Adipocyte (in vitro differentiated cells): ENCODE measurements around the gene ACSF3.
"Not testable (repeated sequence)": the region's sequence is repeated elsewhere in the genome, so short reads cannot be mapped to it uniquely, and the experiment has no call there.

Source experiments
- DNase-seq: peaks from one replicate; pipeline ENCODE4 v3.0.0-alpha.2; 2015; ENCODE audit warnings: low read depth
- H3K27me3 ChIP-seq: replicated peaks from 2 replicates; pipeline ENCODE4 v1.7.0; 2013; ENCODE audit warnings: mild to moderate bottlenecking, low read length, moderate library complexity; ENCODE audit not compliant: control insufficient read depth, insufficient read depth
- H3K36me3 ChIP-seq: 2 replicates; pipeline ENCODE4 v1.7.0; 2013; ENCODE audit warnings: low read length, mild to moderate bottlenecking, moderate library complexity; ENCODE audit not compliant: control insufficient read depth, insufficient read depth, severe bottlenecking
- H3K4me1 ChIP-seq: 2 replicates; pipeline ENCODE4 v1.7.0; 2013; ENCODE audit warnings: mild to moderate bottlenecking, low read length, moderate library complexity; ENCODE audit not compliant: control insufficient read depth, insufficient read depth
- H3K4me3 ChIP-seq: 2 replicates; pipeline ENCODE4 v1.7.0; 2013; ENCODE audit warnings: mild to moderate bottlenecking, low read length, moderate library complexity
- H3K9ac ChIP-seq: 2 replicates; pipeline ENCODE4 v1.7.0; 2013; ENCODE audit warnings: mild to moderate bottlenecking, low read length, moderate library complexity
- H3K9me3 ChIP-seq: 2 replicates; pipeline ENCODE4 v1.7.0; 2013; ENCODE audit warnings: mild to moderate bottlenecking, low read length, moderate library complexity; ENCODE audit not compliant: control insufficient read depth

The ACSF3 gene

DNA sequence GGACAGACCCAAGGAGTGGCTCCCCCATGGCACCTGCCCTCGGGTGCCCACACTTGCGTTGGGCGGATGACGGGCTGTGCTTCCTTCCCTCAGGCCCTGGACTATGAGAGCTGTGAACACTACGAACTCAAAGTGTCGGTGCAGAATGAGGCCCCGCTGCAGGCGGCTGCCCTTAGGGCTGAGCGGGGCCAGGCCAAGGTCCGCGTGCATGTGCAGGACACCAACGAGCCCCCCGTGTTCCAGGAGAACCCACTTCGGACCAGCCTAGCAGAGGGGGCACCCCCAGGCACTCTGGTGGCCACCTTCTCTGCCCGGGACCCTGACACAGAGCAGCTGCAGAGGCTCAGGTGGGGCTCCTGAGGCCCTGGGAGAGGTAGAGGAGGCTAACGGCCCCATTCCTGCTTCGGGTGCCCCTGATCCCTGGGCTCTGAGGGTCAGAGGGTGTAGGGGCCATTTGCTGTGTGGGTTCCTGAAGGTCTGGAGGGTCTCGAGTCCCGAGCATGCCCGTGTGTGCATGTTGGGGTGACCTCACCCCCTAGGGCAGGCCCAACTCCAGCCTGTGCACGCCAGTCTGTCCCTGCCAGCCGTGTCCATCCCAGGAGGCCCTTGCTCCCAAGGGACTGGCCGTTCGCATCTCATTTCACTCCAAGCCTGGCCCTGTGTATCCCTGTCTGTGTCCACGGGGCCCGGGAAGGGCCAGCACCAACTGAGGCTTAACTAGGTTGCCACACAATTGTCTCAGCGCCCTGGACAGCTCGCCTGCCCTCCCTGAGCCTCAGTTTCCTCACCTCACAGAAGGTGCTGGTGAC lies 96.7 kb downstream of the ACSF3 start:
- Histone ChIP-seq H3K9ac (no peak overlapping the region), H3K36me3 (no peaks in the 10 kb centered on the region), H3K4me3 (no peak overlapping the region), H3K27me3 (peaks cover 5% of the 10 kb centered on the region), H3K9me3 (no peaks in the 10 kb centered on the region), H3K4me1 (no peaks in the 10 kb centered on the region)
- no peak for DNase-seq

DNA sequence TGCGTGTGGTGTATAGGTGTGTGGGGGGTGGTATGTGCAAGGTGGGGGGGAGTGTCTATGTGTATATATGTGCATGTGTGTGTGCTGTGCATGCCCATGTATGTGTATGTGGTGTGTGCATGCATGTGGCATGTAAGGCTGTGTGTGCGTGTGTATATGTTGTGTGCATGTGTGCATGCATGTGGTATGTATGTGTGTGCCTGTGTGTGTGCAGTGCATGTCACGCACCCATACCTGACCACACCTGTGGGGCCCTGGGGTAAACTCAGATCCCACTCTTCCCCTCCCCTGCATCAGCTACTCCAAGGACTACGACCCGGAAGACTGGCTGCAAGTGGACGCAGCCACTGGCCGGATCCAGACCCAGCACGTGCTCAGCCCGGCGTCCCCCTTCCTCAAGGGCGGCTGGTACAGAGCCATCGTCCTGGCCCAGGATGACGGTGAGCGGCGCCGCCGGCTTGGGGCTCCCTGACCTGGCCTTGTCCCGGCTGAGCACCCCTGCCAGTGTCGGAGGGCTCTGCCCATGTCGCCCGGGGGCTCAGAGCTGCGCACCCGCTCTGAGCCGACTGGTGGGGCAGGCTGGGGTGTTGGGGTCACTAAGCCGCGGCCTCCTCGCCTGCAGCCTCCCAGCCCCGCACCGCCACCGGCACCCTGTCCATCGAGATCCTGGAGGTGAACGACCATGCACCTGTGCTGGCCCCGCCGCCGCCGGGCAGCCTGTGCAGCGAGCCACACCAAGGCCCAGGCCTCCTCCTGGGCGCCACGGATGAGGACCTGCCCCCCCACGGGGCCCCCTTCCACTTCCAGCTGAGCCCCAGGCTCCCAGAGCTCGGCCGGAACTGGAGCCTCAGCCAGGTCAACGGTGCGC lies 97.6 kb downstream of the ACSF3 start:
- Histone ChIP-seq H3K9ac (no peak overlapping the region), H3K4me3 (no peak overlapping the region), H3K36me3 (no peaks in the 10 kb centered on the region), H3K9me3 (no peaks in the 10 kb centered on the region), H3K4me1 (no peaks in the 10 kb centered on the region), H3K27me3 (peaks cover 5% of the 10 kb centered on the region)
- no peak for DNase-seq

DNA sequence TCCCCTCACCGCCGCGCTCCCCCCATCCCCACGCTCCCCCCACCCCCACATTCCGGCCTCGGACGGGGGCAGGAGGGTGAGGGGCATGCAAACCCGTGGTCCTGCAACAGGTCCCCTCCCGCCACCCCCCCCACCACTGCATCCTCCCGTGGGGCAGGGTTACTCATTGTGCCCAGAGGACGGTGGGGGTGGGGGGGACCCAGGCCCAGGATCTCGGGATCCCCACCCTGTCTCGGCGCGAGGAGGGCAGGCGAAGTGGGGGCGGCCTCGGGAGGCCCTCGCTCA lies 98.2 kb downstream of the ACSF3 start:
- Histone ChIP-seq H3K9me3 (no peaks in the 10 kb centered on the region), H3K27me3 (peaks cover 5% of the 10 kb centered on the region), H3K9ac (peak overlapping the region; percentile 60), H3K4me3 (peak overlapping the region; percentile 68), H3K36me3 (no peaks in the 10 kb centered on the region), H3K4me1 (no peaks in the 10 kb centered on the region)
- DNase-seq, result no peak

DNA sequence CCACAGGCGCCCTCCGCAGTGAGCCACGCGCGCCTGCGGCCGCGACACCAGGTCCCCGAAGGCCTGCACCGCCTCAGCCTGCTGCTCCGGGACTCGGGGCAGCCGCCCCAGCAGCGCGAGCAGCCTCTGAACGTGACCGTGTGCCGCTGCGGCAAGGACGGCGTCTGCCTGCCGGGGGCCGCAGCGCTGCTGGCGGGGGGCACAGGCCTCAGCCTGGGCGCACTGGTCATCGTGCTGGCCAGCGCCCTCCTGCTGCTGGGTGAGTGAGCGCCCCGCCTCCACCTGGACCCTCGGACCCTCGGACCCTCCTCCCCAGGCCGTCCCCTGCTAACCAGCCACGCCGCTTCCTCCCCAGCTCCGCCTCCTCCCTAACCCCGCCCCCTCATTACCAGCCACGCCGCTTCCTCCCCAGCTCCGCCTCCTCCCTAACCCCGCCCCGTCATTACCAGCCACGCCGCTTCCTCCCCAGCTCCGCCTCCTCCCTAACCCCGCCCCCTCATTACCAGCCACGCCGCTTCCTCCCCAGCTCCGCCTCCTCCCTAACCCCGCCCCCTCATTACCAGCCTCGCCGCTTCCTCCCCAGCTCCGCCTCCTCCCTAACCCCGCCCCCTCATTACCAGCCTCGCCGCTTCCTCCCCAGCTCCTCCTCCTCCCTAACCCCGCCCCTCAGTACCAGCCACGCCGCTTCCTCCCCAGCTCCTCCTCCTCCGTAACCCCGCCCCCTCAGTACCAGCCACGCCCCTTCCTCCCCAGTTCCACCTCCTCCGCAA lies 98.7 kb downstream of the ACSF3 start:
- Histone ChIP-seq H3K4me3 (peak overlapping the region; percentile 68), H3K9ac (peak overlapping the region; percentile 60)
- H3K9me3 ChIP-seq, H3K4me1 ChIP-seq, H3K36me3 ChIP-seq, H3K27me3 ChIP-seq: not testable (repeated sequence)
- DNase-seq, result peak; percentile 93

DNA sequence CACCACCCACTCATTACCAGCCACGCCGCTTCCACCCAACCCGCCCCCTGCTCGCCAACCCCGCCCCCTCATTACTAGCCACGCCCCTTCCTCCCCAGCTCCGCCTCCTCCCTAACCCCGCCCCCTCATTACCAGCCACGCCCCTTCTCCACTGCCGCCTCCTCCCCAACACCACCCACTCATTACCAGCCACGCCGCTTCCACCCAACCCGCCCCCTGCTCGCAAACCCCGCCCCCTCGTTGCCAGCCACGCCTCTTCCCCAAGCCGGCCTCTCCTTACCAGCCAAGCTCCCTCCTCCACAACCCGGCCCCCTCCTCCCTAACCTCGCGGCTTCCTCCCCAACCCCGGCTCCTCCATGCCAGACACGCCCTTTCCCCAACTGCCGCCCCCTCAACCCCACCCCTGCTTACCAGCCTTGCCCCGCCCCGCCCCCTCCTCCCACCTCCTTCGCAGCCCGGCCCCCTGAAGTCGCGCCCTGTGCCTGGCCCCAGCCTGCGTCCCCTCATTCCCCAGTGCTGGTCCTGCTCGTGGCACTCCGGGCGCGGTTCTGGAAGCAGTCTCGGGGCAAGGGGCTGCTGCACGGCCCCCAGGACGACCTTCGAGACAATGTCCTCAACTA lies 99.4 kb downstream of the ACSF3 start:
- no peaks in the 10 kb centered on the region for H3K4me1 ChIP-seq
- DNase-seq, result no peak
- no peak overlapping the region for H3K9ac ChIP-seq
- H3K27me3 ChIP-seq, result peaks cover 5% of the 10 kb centered on the region
- no peaks in the 10 kb centered on the region for H3K9me3 ChIP-seq
- H3K4me3 ChIP-seq, result no peak overlapping the region
- H3K36me3 ChIP-seq, result no peaks in the 10 kb centered on the region

DNA sequence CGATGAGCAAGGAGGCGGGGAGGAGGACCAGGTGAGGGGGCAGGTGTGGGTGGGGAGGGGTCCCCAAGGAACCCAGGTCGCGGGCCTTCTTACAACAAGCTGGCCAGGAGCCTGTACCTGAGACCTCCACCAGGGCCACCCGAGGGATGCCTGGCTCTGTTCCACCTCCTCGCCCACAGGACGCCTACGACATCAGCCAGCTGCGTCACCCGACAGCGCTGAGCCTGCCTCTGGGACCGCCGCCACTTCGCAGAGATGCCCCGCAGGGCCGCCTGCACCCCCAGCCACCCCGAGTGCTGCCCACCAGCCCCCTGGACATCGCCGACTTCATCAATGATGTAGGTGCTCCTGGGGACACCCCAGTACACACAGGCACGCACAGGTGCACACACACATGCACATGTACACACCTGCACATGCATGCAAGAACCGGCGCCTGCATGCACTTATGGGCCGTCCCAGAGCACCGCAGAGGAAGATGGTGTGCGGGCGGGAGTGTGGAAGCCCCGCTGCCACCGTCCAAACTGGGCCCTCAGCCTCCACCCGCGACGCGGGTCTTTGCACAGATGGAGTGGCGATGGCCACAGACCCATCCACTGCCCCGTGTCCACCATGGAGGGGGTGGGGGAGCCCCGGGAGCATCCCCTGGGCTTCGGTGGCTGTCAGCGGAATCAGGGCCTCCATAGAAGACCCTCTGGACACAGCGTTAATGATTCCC lies 100.1 kb downstream of the ACSF3 start:
- no peak for DNase-seq
- Histone ChIP-seq H3K27me3 (peaks cover 7% of the 10 kb centered on the region), H3K9ac (no peak overlapping the region), H3K36me3 (no peaks in the 10 kb centered on the region), H3K9me3 (no peaks in the 10 kb centered on the region), H3K4me3 (no peak overlapping the region), H3K4me1 (no peaks in the 10 kb centered on the region)

DNA sequence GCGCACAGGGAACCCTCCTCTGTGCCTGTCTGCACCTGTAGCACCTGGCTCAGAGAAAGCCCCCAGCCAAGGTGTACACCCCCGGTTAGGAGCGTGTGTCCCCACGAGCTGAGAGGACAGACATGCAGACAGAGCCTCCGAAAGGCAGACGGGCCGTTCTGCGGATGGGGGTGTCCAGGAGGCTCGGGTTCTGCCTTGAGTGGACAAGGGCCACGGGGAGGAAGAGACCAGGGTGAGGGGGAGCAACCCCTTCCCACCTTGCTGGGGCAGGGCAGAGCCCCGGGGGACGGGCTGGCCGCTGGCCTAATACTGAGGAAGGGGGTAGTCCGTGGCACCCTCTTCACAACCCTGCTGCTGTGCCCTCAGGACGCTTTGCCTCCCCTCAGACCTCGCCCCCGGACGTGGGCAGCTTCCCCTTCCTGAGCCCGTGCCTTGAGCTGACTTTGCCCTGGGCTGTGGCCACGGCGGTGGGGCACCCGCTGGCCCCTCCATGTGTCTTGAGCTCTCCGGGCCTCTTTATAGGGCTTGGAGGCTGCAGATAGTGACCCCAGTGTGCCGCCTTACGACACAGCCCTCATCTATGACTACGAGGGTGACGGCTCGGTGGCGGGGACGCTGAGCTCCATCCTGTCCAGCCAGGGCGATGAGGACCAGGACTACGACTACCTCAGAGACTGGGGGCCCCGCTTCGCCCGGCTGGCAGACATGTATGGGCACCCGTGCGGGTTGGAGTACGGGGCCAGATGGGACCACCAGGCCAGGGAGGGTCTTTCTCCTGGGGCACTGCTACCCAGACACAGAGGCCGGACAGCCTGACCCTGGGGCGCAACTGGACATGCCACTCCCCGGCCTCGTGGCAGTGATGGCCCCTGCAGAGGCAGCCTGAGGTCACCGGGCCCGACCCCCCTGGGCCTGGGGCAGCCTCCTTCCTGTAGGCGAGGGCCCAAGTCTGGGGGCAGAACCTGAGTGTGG lies 101.0 kb downstream of the ACSF3 start:
- Histone ChIP-seq H3K36me3 (no peaks in the 10 kb centered on the region), H3K9ac (no peak overlapping the region), H3K27me3 (peaks cover 16% of the 10 kb centered on the region), H3K9me3 (no peaks in the 10 kb centered on the region), H3K4me1 (no peaks in the 10 kb centered on the region), H3K4me3 (no peak overlapping the region)
- no peak for DNase-seq

DNA sequence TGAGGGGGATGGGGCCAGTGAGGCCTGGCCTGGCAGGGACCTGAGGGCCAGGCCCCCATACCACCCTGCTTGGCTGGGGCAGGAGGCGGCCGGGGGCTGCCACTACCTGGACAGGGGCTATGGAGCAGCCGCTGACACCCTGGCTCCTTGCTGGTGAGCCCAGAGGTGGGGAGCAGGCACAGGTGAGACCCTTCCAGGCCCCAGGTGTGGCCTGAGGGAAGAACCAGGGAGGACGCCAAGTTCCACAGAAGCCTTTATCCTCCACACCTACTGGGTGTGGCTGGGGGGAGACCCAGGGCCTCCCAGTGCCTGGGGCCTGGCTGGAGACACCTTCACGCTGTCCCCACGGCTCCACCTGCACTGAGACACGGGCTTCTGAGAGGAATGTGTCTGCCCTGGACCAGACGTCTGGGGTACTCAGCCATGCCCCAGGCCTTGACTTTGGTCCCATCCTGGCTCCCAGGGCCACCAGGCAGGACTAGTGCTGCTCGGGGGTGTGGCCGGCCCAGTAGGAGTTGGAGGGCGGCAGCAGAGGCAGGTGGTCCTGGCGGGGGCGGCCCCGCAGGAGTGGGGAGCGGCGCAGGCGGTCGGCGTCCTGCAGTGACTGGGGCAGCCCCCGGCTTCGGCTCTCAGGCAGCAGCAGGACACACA lies 102.0 kb downstream of the ACSF3 start:
- Histone ChIP-seq H3K9ac (no peak overlapping the region), H3K27me3 (peaks cover 24% of the 10 kb centered on the region), H3K4me1 (peaks cover 6% of the 10 kb centered on the region), H3K36me3 (no peaks in the 10 kb centered on the region), H3K9me3 (no peaks in the 10 kb centered on the region), H3K4me3 (no peak overlapping the region)
- no peak for DNase-seq

DNA sequence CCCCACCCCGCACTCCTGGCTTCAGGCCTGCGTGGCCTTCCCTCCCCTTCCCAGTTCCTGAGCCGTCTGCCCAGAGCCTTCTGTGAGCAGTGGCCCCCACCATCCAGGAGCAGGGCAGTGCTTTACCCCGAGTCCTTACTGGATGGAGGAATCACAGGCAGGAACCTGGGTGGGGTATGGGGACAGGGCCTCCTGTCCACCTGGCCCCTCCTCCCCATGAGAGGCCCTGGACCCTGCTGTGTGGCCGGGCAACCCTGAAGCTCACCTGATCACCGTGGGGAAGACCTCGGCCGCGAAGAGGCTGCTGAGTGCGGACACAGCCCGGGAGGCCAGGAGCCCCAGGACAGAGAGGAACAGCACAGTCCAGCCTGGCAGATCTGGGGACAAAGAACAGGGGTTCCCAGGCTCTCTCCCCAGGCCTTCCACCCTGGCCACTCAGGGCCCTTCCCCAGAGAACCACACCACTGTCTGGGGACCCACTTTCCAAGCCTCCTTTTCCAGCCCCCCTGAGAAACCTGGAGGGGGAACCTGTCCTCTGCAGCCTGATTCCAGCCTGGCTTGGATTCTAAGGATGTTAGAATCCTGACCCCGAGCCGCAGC lies 103.5 kb downstream of the ACSF3 start:
- Histone ChIP-seq H3K27me3 (peaks cover 23% of the 10 kb centered on the region), H3K36me3 (no peaks in the 10 kb centered on the region), H3K4me1 (peaks cover 6% of the 10 kb centered on the region), H3K9ac (no peak overlapping the region), H3K9me3 (no peaks in the 10 kb centered on the region), H3K4me3 (no peak overlapping the region)
- no peak for DNase-seq
